HepG2 (cell line): ENCODE results near the gene RBBP9. TPM values are rescaled to one million over a fixed set of nuclear protein-coding genes. Genes with fewer than 3 reads are reported as not detected.

Source experiments
- ATAC-seq: fragments of 200-7000 bp; cut with Tn5 transposase; 3 replicates; pipeline ENCODE4 v1.9.1; 2020; ENCODE audit warnings: mild to moderate bottlenecking, moderate library complexity
- BruUV-seq: library from RNA; stranded (reverse); fragments of 400-500 nt; replicated peaks from 2 replicates; lab custom pipeline; 2021; lab: Mats Ljungman, UMichigan
- CTCF ChIA-PET: fragments of 300-600 bp; formaldehyde crosslinking; extraction: SDS; loops from one replicate; lab custom pipeline; 2021; ENCODE audit warnings: low total read pairs, inconsistent platforms, low intra/inter-chr PET ratio; lab: Yijun Ruan, JAX
- POLR2A ChIA-PET: fragments of 350-600 bp; sonication (Branson Sonifier 250); formaldehyde crosslinking; loops from one replicate; lab custom pipeline; 2020; ENCODE audit warnings: antibody characterized with exemption, inconsistent platforms; lab: Yijun Ruan, JAX
- DNase-seq: peaks from one replicate; pipeline ENCODE4 v3.0.0-alpha.2; 2015; ENCODE audit warnings: low spot score
- FAIRE-seq: peaks from 3 replicates; lab custom pipeline; 2011; peaks lifted over from hg19 to GRCh38; lab: Jason Lieb, UNC
- H2AFZ ChIP-seq: one replicate; pipeline ENCODE4 v1.6.1; 2011; ENCODE audit warnings: low read length, inconsistent platforms
- H3K27ac ChIP-seq: fragments of 300-600 bp; 3 replicates; pipeline ENCODE4 v1.8.0; 2011; ENCODE audit warnings: mixed run types, mild to moderate bottlenecking, mixed read lengths, low read length, inconsistent platforms; ENCODE audit not compliant: insufficient read depth; ENCODE audit errors: extremely low read length
- H3K27me3 ChIP-seq, 2 experiments: fragments of 200-600 bp in 1 of 2; 2 replicates in 1 of 2; 3 replicates in 1 of 2; pipeline versions ENCODE4 v1.6.0 to v1.8.0; 2011; ENCODE audit warnings: low read length in 2 of 2, mild to moderate bottlenecking in 2 of 2, moderate library complexity in 2 of 2, inconsistent platforms in 1 of 2; ENCODE audit not compliant: insufficient read depth in 2 of 2, control insufficient read depth in 1 of 2
- H3K36me3 ChIP-seq, 2 experiments: fragments of 200-600 bp in 1 of 2; replicated peaks in 1 of 2; 2 replicates in 1 of 2; 3 replicates in 1 of 2; pipeline versions ENCODE4 v1.5.1 to v1.8.0; 2011; ENCODE audit warnings: low read length in 2 of 2, inconsistent platforms in 1 of 2; ENCODE audit not compliant: insufficient read depth in 2 of 2, control insufficient read depth in 1 of 2
- H3K4me1 ChIP-seq: 2 replicates; pipeline ENCODE4 v1.5.1; 2012; ENCODE audit warnings: low read length, inconsistent platforms; ENCODE audit not compliant: insufficient read depth
- H3K4me2 ChIP-seq: 2 replicates; pipeline ENCODE4 v1.6.0; 2011; ENCODE audit warnings: low read depth, low read length, inconsistent platforms
- H3K4me3 ChIP-seq, 3 experiments: fragments of 200-600 bp in 1 of 3; sonication (generic), shearing (Covaris generic) in 1 of 3; replicated peaks in 1 of 3; 2 replicates each; pipeline ENCODE4 v1.5.1; 2011 to 2016; ENCODE audit warnings: low read length in 3 of 3, inconsistent platforms in 2 of 3, low read depth in 2 of 3, mild to moderate bottlenecking in 2 of 3, control low read depth in 1 of 3, mixed read lengths in 1 of 3; ENCODE audit not compliant: insufficient read depth in 1 of 3
- H3K79me2 ChIP-seq: one replicate; pipeline ENCODE4 v1.6.1; 2011; ENCODE audit warnings: low read length, inconsistent platforms; ENCODE audit not compliant: insufficient read depth
- H3K9ac ChIP-seq: 2 replicates; pipeline ENCODE4 v1.6.0; 2011; ENCODE audit warnings: mild to moderate bottlenecking, low read depth, low read length, inconsistent platforms; ENCODE audit not compliant: insufficient read depth
- H3K9me3 ChIP-seq: 2 replicates; pipeline ENCODE4 v1.5.1; 2012; ENCODE audit warnings: mild to moderate bottlenecking, low read length
- H4K20me1 ChIP-seq: 2 replicates; pipeline ENCODE4 v1.6.0; 2011; ENCODE audit warnings: inconsistent platforms, mild to moderate bottlenecking, low read length, moderate library complexity; ENCODE audit not compliant: insufficient read depth
- ATM ChIP-seq: fragments of 450-650 bp; IDR thresholded peaks from 2 replicates; pipeline ENCODE4 v1.7.1; 2017; ENCODE audit warnings: mild to moderate bottlenecking, borderline replicate concordance
- CBFB ChIP-seq: sonication (generic); formaldehyde crosslinking; IDR thresholded peaks from 2 replicates; pipeline ENCODE4 v1.4.0; 2020; ENCODE audit warnings: missing genetic modification reagents
- CEBPB ChIP-seq: IDR thresholded peaks from 2 replicates; pipeline ENCODE4 v1.6.1; 2011; ENCODE audit warnings: low read depth, low read length, improper control_type of control experiment, borderline replicate concordance
- CENPX ChIP-seq: sonication (generic); formaldehyde crosslinking; IDR thresholded peaks from 2 replicates; pipeline ENCODE4 v1.9.0; 2021; ENCODE audit warnings: mild to moderate bottlenecking, missing genetic modification reagents, moderate library complexity
- GATAD2A ChIP-seq: IDR thresholded peaks from 2 replicates; pipeline ENCODE4 v1.6.1; 2016
- MAZ ChIP-seq, 2 experiments: sonication (generic) in 1 of 2; formaldehyde crosslinking in 1 of 2; IDR thresholded peaks; 2 replicates each; pipeline versions ENCODE4 v1.5.0 to v1.6.1; 2012 to 2020; ENCODE audit warnings: low read depth in 2 of 2, mild to moderate bottlenecking in 2 of 2, borderline replicate concordance in 1 of 2, improper control_type of control experiment in 1 of 2, low read length in 1 of 2, missing genetic modification reagents in 1 of 2, moderate library complexity in 1 of 2
- NR2F2 ChIP-seq: IDR thresholded peaks from 2 replicates; pipeline ENCODE4 v1.6.1; 2012; ENCODE audit warnings: low read depth, inconsistent platforms, borderline replicate concordance
- ZBTB3 ChIP-seq: sonication (generic); formaldehyde crosslinking; IDR thresholded peaks from 2 replicates; pipeline ENCODE4 v1.4.0; 2020; ENCODE audit warnings: low read depth, mild to moderate bottlenecking, moderate library complexity, missing genetic modification reagents, borderline replicate concordance
- ZKSCAN8 ChIP-seq: IDR thresholded peaks from 2 replicates; pipeline ENCODE4 v1.6.1; 2016; ENCODE audit warnings: borderline replicate concordance, missing genetic modification reagents, missing compliant biosample characterization
- ZNF383 ChIP-seq: sonication (generic); formaldehyde crosslinking; IDR thresholded peaks from 2 replicates; pipeline ENCODE4 v1.4.0; 2020; ENCODE audit warnings: missing genetic modification reagents, mild to moderate bottlenecking, borderline replicate concordance
- ZNF501 ChIP-seq: sonication (generic); formaldehyde crosslinking; IDR thresholded peaks from 2 replicates; pipeline ENCODE4 v1.5.1; 2020; ENCODE audit warnings: mild to moderate bottlenecking, moderate library complexity, missing genetic modification reagents
- ZNF562 ChIP-seq: sonication (generic); formaldehyde crosslinking; IDR thresholded peaks from 2 replicates; pipeline ENCODE4 v1.8.0; 2022; ENCODE audit warnings: missing genetic modification reagents, borderline replicate concordance
- ZNF792 ChIP-seq: IDR thresholded peaks from 2 replicates; pipeline ENCODE4 v1.6.1; 2016
- ZNF839 ChIP-seq: sonication (generic); formaldehyde crosslinking; IDR thresholded peaks from 2 replicates; pipeline ENCODE4 v1.4.0; 2020; ENCODE audit warnings: missing genetic modification reagents, mild to moderate bottlenecking, borderline replicate concordance
- WGBS: methylation state at CpG from one replicate; pipeline ENCODE4 v1.1.6; 2017; ENCODE audit warnings: low lambda C conversion rate; 5-methylcytosine and 5-hydroxymethylcytosine counted together
- in situ Hi-C: cut with HindIII; loops from 2 replicates; pipeline ENCODE4 v1.10.0; 2017; ENCODE audit warnings: low pct_unique_long_range_greater_than_20kb; ENCODE audit not compliant: extremely low pct_ligation_motif_present
- intact Hi-C: fragments of 100-400 bp; cut with micrococcal nuclease; formaldehyde crosslinking; loops from one replicate; pipeline ENCODE4 v1.10.0; 2022; ENCODE audit not compliant: unreplicated experiment
- polyA plus RNA-seq, 8 experiments: library from polyadenylated mRNA; depleted of rRNA in 3 of 8; stranded (reverse) in 7 of 8; unstranded in 1 of 8; fragments of >200 nt; fragmentation: Illumina TruSeq in 4 of 8; extraction: Trizol in 4 of 8; gene quantifications; 2 replicates each; pipeline versions ENCODE4 v1.2.1 to v1.2.3, GENCODE V29; 2011 to 2016; ENCODE audit warnings: low read depth in 4 of 8, missing spikeins in 1 of 8, mixed read lengths in 1 of 8; ENCODE audit not compliant: insufficient read depth in 1 of 8
- total RNA-seq, 5 experiments: library from RNA; depleted of rRNA; stranded (reverse); fragments of >200 nt; fragmentation: Illumina TruSeq; extraction: Trizol; gene quantifications; 2 replicates each; pipeline ENCODE4 v1.2.3, GENCODE V29; 2016; ENCODE audit warnings: low read depth in 1 of 5
- TF ChIP-seq, protein P1 (sequence below): sonication (generic); formaldehyde crosslinking; IDR thresholded peaks from 2 replicates; pipeline ENCODE4 v1.8.0; 2022; ENCODE audit warnings: mild to moderate bottlenecking, missing genetic modification reagents, moderate library complexity
- TF ChIP-seq, protein P2 (sequence below): sonication (generic); IDR thresholded peaks from 2 replicates; pipeline ENCODE4 v1.6.1; 2016; ENCODE audit warnings: low read depth, borderline replicate concordance
- TF ChIP-seq, protein P3 (sequence below): sonication (generic); formaldehyde crosslinking; conservative IDR thresholded peaks from 2 replicates; pipeline ENCODE4 v1.8.0; 2022; ENCODE audit warnings: low read depth, missing genetic modification reagents

Gene RBBP9
- total and polyA plus RNA-seq, 2 of the 13 experiments (the other 11 are each of a cell fraction or from before 2014, with no cell fraction given), result 28.0 to 56.3 TPM

DNA sequence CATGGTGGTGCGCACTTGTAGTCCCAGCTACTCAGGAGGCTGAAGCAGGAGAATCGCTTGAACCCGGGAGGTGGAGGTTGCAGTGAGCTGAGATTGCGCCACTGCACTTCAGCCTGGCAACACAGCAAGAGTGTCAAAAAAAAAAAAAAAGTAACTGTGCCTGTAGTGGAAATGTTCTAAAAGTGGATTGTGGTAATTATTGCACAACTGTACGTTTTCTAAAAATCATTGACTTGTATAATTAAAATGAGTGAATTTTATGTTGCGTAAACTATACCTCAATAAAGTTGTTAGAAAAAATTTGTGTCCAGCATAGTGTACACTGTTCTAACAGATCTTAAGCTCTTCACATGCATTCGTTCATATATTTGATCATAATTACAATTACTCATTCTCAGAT is 16.2 kb upstream of the RBBP9 start:
- Histone ChIP-seq H3K36me3 (peaks cover 12 to 54% of the 10 kb centered on the region in 2 experiments), H3K4me3 (no peak overlapping the region), H3K79me2 (peaks cover 24% of the 10 kb centered on the region), H3K4me1 (peaks cover 32% of the 10 kb centered on the region), H3K9me3 (no peaks in the 10 kb centered on the region), H3K27ac (no peak overlapping the region), H3K4me2 (no peak overlapping the region), H3K27me3 (no peaks in the 10 kb centered on the region; a peak in 1 of 5 replicates), H4K20me1 (no peaks in the 10 kb centered on the region), H3K9ac (no peak overlapping the region), H2AFZ (no peak overlapping the region)
- no peak for DNase-seq
- CTCF ChIA-PET, result no interaction called here
- no peak for TF ChIP-seq ATM
- TF ChIP-seq, protein P1, sequence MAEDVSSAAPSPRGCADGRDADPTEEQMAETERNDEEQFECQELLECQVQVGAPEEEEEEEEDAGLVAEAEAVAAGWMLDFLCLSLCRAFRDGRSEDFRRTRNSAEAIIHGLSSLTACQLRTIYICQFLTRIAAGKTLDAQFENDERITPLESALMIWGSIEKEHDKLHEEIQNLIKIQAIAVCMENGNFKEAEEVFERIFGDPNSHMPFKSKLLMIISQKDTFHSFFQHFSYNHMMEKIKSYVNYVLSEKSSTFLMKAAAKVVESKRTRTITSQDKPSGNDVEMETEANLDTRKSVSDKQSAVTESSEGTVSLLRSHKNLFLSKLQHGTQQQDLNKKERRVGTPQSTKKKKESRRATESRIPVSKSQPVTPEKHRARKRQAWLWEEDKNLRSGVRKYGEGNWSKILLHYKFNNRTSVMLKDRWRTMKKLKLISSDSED (CRISPR knock-in tag), result no peak
- TF ChIP-seq ZNF792 (CRISPR knock-in tag), result no peak
- no peak for TF ChIP-seq MAZ (IDR thresholded peaks at IDR 0.05; ENCODE audit: borderline replicate concordance, low read depth, low read length)
- no peak for TF ChIP-seq MAZ (CRISPR knock-in tag; IDR thresholded peaks at IDR 0.05; ENCODE audit: low read depth)
- TF ChIP-seq ZNF501 (CRISPR knock-in tag), result no peak
- TF ChIP-seq CEBPB, result peak; percentile 73
- TF ChIP-seq ZKSCAN8, result no peak
- TF ChIP-seq GATAD2A (CRISPR knock-in tag), result no peak
- BruUV-seq, result no TSS peak
- no peak for ATAC-seq
- WGBS, result 94% methylated on average over 7 of the region's 7 CpGs
- POLR2A ChIA-PET, result no interaction called here
- in situ Hi-C loops, result no loop called here
- FAIRE-seq, result no peak
- intact Hi-C loops, result no loop called here

DNA sequence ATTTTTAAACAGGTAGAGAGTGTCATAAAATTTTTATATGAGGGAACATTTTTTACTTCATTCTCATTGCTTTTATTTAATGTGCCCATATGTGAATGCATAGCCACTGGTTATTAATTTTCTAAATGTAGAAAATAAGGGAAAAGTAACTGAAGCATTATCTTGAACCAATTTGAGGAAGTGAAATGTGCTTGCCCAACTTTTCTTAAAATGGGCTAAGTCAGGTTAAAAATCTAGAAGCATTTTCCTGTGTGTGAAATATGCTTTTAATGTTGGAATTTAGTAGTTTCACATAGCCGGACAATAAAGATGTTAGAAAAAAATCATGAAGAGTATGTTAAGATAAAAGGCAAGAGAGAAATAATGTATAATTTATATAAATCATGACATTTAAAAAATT is 14.5 kb upstream of the RBBP9 start:
- 95% methylated on average over 1 of the region's 1 CpG for WGBS
- Histone ChIP-seq H3K4me3 (no peak overlapping the region), H3K27me3 (no peaks in the 10 kb centered on the region; a peak in 1 of 5 replicates), H3K27ac (no peak overlapping the region), H4K20me1 (no peaks in the 10 kb centered on the region), H3K9ac (no peak overlapping the region), H3K79me2 (peaks cover 22% of the 10 kb centered on the region), H2AFZ (no peak overlapping the region), H3K36me3 (peaks cover 12 to 42% of the 10 kb centered on the region in 2 experiments), H3K9me3 (no peaks in the 10 kb centered on the region), H3K4me1 (peaks cover 36% of the 10 kb centered on the region), H3K4me2 (no peak overlapping the region)
- in situ Hi-C loops (no loop called here), intact Hi-C loops (no loop called here)
- CTCF ChIA-PET, result no interaction called here
- DNase-seq (no peak), FAIRE-seq (no peak), ATAC-seq (no peak)
- no TSS peak for BruUV-seq
- POLR2A ChIA-PET, result no interaction called here
- TF ChIP-seq ZNF562 (CRISPR knock-in tag) (no peak), ZNF383 (CRISPR knock-in tag) (no peak), ZNF839 (CRISPR knock-in tag) (no peak), ZBTB3 (CRISPR knock-in tag) (no peak), NR2F2 (no peak), CBFB (CRISPR knock-in tag) (no peak), CENPX (CRISPR knock-in tag) (no peak)
- TF ChIP-seq, protein P2, sequence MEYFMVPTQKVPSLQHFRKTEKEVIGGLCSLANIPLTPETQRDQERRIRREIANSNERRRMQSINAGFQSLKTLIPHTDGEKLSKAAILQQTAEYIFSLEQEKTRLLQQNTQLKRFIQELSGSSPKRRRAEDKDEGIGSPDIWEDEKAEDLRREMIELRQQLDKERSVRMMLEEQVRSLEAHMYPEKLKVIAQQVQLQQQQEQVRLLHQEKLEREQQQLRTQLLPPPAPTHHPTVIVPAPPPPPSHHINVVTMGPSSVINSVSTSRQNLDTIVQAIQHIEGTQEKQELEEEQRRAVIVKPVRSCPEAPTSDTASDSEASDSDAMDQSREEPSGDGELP, result no peak
- TF ChIP-seq, protein P3, sequence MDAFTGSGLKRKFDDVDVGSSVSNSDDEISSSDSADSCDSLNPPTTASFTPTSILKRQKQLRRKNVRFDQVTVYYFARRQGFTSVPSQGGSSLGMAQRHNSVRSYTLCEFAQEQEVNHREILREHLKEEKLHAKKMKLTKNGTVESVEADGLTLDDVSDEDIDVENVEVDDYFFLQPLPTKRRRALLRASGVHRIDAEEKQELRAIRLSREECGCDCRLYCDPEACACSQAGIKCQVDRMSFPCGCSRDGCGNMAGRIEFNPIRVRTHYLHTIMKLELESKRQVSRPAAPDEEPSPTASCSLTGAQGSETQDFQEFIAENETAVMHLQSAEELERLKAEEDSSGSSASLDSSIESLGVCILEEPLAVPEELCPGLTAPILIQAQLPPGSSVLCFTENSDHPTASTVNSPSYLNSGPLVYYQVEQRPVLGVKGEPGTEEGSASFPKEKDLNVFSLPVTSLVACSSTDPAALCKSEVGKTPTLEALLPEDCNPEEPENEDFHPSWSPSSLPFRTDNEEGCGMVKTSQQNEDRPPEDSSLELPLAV (CRISPR knock-in tag), result no peak
